AG09309 (cell line): ENCODE measurements around the gene PXN.
"Not testable (repeated sequence)": the region's sequence is repeated elsewhere in the genome, so short reads cannot be mapped to it uniquely, and the experiment has no call there.

Experiments
- DNase-seq: peaks from one replicate; pipeline ENCODE4 v3.0.0-alpha.2; 2010; ENCODE audit warnings: low read depth
- H3K4me3 ChIP-seq: 2 replicates; pipeline ENCODE4 v1.5.1; 2011; ENCODE audit warnings: mild to moderate bottlenecking, low read depth, low read length, moderate library complexity; ENCODE audit not compliant: control insufficient read depth
- CTCF ChIP-seq: IDR thresholded peaks from 2 replicates; pipeline ENCODE4 v1.5.1; 2011; ENCODE audit warnings: mild to moderate bottlenecking, low read depth, low read length, inconsistent platforms; ENCODE audit not compliant: insufficient read depth, control insufficient read depth; ENCODE audit errors: missing control alignments

Gene PXN

GRCh38 chr12:120239776-120240494, 25.6 kb downstream of the PXN start:
- no peak for TF ChIP-seq CTCF
- DNase-seq: no peak
- no peak overlapping the region for H3K4me3 ChIP-seq

- H3K4me3 ChIP-seq: no peak overlapping the region
- no peak for DNase-seq
- no peak for TF ChIP-seq CTCF
Observed at GRCh38 chr12:120238839-120239445, 26.6 kb downstream of the PXN start.

- DNase-seq: no peak
- no peak overlapping the region for H3K4me3 ChIP-seq
- TF ChIP-seq CTCF: no peak
Observed at GRCh38 chr12:120238217-120238616, 27.3 kb downstream of the PXN start.

- peak; percentile 45 for DNase-seq
- TF ChIP-seq CTCF: peak; percentile 5
- no peak overlapping the region; the same call in 1 of the 2 replicates for H3K4me3 ChIP-seq
Observed at GRCh38 chr12:120237360-120238171, 28.0 kb downstream of the PXN start.

- H3K4me3 ChIP-seq, DNase-seq: not testable (repeated sequence)
Observed at GRCh38 chr12:120236809-120237208, 28.7 kb downstream of the PXN start.

- no peak overlapping the region for H3K4me3 ChIP-seq
- DNase-seq: no peak
Observed at GRCh38 chr12:120235369-120236323, 29.9 kb downstream of the PXN start.

More at GRCh38 chr12:120235369-120236323, 29.9 kb downstream of the PXN start:
- TF ChIP-seq CTCF: peak; percentile 30
